HL-60/S4 (cell line): ENCODE data around the gene TMEM130.

Experiments
- in situ Hi-C: fragments of 300-500 bp; cut with MboI; formaldehyde crosslinking; loops from 2 replicates; pipeline ENCODE4 v1.14.3; 2022; ENCODE audit warnings: low sequenced_read_pairs

The TMEM130 gene

GRCh38 chr7:98810153-98810802 is 59.5 kb downstream of the TMEM130 start:
- in situ Hi-C loops: no loop called here

DNA sequence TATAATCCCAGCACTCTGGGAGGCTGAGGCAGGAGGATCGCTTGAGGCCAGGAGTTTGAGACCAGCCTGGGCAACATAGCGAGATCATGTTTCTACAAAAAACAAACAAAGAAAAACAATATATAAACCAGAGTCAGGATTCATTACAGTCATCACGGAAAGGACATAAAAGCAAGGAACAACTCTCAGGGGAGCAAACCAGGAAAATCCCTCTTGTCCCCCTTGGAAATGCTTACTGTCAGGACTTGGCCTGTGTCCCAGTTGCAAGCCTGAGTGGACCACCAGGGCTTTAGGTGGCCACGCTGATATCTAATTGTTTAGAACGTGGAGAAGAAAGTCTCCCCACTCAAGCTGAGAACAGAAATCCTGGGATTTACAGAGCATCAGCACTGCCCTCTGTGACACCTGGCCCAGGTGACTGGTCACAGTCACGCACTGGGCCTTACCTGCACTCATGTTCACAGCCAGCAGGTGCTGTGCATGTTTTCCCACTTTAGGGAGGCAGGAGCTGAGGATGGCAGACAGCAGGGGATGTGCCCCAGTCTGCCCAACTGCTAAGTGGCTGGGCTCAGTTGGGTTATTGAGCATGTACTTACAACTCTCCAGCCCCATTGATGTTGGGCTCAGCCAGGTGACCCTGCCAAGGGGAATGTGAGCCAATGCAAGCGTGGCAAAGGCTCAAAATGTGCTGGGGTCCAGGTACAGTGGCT is 60.9 kb downstream of the TMEM130 start:
- in situ Hi-C loops: no loop called here

DNA sequence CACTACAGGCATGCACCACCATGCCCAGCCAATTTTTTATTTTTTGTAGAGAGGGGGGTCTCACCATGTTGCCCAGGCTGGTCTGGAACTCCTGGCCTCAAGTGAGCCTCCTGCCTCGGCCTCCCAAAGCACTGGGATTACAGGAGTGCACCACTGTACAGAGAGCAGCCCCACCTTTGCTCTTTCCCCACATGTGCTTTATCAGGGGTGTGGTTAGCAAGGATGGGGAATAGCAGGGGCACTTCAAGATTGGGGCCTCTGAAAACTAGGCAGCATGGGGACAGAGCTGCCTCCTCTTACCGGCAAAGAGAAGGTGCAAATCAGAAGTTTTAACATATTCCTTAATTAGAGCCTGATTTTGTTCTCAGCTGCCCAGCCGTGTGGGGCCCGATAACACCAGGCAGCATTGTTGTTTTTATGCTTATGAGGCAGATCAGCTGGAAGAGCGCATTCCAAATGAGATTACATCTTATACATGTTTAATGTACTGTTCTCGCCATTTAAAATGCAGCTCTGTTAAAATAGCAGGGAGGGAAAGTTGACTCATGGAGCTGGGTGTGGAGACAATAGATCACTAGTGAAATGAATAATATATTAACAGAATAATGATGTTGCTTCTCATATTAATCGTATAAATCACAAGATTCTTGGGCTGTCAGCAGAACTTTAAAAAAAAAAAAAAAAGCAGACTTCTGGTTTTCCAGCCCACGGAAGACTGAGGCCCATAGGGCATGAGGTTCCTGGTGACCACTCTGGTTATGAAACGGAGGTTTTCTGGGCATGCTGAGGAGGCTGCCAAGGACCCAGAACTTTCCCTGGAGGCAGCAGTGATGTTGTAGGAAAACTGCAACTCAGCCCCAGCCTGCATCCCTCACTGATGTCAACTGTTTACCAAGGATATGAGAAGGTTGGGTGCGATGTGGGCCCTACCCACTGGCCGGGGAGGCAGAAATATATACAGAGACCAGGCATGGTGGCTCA is 62.5 kb downstream of the TMEM130 start:
- in situ Hi-C loops: no loop called here

- in situ Hi-C loops: no loop called here
These were observed 63.6 kb downstream of the TMEM130 start for GRCh38 chr7:98805956-98806838.

DNA sequence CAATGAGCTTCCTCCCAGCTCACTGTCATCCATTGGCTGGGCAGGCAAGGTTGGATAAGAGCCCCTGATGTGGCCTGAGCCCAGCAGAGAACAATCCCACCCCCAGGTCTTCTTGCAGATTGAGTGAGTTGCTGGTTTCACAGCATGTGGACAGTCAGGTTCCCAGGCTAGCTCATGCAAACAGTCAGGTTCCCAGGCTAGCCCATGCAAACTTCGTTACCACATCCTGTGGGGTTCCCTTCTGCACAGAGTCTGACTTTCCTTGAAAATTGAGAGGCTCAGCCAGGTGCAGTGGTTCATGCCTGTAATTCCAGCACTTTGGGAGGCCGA is 67.1 kb downstream of the TMEM130 start:
- in situ Hi-C loops: no loop called here

DNA sequence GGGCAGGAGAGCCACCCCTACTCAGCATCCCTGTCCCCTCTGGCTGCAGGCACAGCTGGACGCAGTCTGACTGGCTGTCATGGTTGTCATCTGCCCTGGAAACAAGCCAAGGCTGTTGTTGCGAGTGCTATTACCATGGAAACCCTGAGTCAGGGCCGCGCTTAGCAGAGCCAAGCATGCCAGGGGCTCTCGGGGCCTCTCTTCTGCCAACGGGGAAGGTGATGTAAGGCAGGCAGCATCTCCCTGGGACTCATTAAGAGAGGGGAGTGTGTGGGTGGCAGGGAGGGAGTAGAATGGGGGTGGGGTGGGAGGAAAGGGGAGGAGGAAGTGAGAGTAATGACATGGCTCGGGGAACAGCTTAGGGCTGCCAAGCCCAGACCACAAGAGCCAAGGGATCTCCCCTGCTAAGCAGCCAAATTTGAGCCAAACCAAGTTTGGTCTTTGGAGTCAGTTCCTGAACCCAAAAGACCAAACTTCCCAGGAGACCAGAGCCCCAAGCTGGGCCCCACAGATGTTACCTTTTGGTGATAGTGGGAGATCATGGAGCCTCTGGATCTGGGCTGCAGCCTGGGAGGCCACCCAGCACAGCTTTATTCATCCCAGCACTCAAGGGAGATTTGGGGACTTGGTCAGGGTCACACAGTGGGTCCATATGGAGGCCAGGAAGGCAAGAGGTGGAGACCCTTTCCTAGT is 67.6 kb downstream of the TMEM130 start:
- in situ Hi-C loops: no loop called here

- in situ Hi-C loops: no loop called here
These were observed 68.8 kb downstream of the TMEM130 start for GRCh38 chr7:98800996-98801395.

DNA sequence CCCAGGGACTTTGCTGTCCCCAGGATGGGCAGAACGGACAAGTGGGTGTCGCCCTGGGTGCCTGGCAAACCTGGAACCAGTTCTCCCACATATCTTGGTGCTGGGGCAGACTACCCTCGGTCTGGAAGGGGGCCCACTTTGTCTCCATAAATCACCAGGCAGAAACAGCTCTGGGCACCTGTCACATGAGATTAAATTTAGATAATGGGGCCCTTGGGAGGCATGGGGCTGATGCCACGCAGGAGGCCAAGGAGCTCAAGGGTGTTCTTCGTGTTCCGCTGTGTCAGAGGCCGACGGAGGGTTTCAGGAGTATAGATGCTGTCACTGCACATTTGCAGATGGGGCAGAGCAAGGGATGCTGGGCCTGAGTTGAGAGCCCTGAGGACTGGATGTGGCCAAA is 72.7 kb downstream of the TMEM130 start:
- in situ Hi-C loops: no loop called here
